Progenitor cell of endocrine pancreas (in vitro differentiated cells): ENCODE measurements around the gene MAGEA6. TPM values are rescaled to one million over a fixed set of nuclear protein-coding genes. Genes with fewer than 3 reads are reported as not detected.
"Not testable (repeated sequence)": the region's sequence is repeated elsewhere in the genome, so short reads cannot be mapped to it uniquely, and the experiment has no call there.

Experiments
- DNase-seq: peaks from one replicate; pipeline ENCODE4 v3.0.0; 2021; ENCODE audit warnings: low spot score; ENCODE audit not compliant: unreplicated experiment
- H3K27ac Mint-ChIP-seq: 2 replicates; pipeline ENCODE4 v1.8.0; 2021; ENCODE audit warnings: mild to moderate bottlenecking, moderate library complexity, mixed read lengths
- H3K27me3 Mint-ChIP-seq: 2 replicates; pipeline ENCODE4 v1.8.0; 2021; ENCODE audit warnings: mixed read lengths
- H3K36me3 Mint-ChIP-seq: 2 replicates; pipeline ENCODE4 v1.8.0; 2022; ENCODE audit warnings: mixed read lengths; ENCODE audit not compliant: insufficient read depth
- H3K4me1 Mint-ChIP-seq: 2 replicates; pipeline ENCODE4 v1.8.0; 2021; ENCODE audit warnings: low read depth, mixed read lengths
- H3K4me3 Mint-ChIP-seq: 2 replicates; pipeline ENCODE4 v1.8.0; 2021; ENCODE audit warnings: low read depth, mild to moderate bottlenecking, moderate library complexity, mixed read lengths
- H3K9me3 Mint-ChIP-seq: 2 replicates; pipeline ENCODE4 v1.8.0; 2021; ENCODE audit warnings: low read depth, mixed read lengths
- total RNA-seq: library from RNA; stranded (reverse); gene quantifications from 2 replicates; pipeline ENCODE4 v1.2.1, GENCODE V29; 2021
- TF ChIP-seq, protein P1 (sequence below): fragments of 200-600 bp; sonication (generic); IDR thresholded peaks from one replicate; pipeline ENCODE4 v1.5.0; 2021; ENCODE audit warnings: antibody characterized with exemption, mild to moderate bottlenecking; ENCODE audit not compliant: unreplicated experiment

The MAGEA6 gene
- total RNA-seq, 1 donor from 2014 or later = not detected

DNA sequence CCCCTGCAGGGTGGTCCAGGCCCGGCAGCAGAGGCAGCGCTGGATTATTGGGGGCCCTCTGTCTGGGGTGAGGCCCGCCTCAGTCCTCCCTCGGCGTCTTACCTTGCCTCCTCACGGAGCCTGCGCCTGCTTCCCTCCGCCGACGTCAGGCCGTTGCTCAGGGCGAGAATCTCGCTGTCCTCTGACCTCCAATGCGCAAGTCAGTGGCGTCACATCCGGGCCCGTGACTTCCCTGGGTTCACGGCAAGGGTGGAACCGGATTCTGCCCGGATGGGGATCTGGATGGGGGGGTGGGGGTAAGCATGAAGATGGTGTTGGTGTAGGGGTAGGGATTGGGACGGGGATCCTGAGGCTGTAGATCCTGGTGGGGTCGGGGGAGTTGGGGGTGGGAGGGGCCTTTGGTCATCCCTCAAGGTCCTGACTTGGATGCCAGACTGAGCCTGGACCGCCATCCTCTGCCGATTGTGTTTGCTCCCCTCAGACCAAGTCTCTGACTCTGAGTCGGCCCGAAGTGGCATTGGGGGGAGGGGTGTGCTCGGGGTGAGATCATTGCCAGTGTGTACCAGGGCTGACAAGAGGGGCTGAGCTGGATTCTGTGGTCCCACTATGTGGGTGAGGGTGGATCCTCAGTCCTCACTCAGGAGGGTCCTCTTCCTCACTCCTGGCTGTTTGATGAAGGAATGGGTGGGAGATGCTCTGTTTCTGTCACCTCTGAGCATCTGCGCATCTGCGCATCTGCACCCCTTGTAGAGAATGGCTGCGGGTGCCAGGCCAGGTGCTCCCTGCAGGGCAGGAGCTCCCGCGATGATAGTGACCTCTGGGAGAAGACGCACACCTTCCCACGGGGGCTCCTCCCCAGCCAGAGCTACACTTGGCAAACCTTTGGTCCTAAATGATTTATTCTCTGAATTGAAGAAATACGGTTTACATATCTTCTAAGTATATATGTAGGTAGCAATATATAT, 15.5 kb downstream of the MAGEA6 start, which contains the start of gene MAGEA2:
Gene MAGEA2 (minus strand): TSS at position 157 of the 965 bp plus-strand sequence. CDS start 2,479 bp downstream, outside the sequence.
- not testable (repeated sequence) for DNase-seq, H3K4me3 Mint-ChIP-seq, H3K4me1 Mint-ChIP-seq, H3K27ac Mint-ChIP-seq, H3K36me3 Mint-ChIP-seq, H3K9me3 Mint-ChIP-seq, H3K27me3 Mint-ChIP-seq

DNA sequence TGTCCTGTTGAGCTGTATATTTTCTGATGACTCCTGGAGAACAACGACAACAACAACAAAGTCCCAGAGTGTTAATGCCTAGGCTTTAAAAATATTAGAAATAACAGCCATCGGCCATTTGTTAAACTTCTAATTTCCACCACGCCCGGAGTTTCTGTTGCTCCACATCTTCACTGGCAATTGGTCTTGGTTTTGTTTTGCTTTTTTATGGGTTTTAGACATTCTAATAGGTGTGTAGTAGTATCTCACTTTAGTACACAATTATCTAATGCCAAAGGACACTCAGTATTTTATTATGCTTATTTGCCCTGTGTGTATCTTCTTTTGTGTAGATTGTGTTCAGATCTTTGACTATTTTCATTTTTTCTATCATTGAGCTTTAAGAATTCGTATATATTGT, 30.9 kb downstream of the MAGEA6 start:
- TF ChIP-seq, protein P1, sequence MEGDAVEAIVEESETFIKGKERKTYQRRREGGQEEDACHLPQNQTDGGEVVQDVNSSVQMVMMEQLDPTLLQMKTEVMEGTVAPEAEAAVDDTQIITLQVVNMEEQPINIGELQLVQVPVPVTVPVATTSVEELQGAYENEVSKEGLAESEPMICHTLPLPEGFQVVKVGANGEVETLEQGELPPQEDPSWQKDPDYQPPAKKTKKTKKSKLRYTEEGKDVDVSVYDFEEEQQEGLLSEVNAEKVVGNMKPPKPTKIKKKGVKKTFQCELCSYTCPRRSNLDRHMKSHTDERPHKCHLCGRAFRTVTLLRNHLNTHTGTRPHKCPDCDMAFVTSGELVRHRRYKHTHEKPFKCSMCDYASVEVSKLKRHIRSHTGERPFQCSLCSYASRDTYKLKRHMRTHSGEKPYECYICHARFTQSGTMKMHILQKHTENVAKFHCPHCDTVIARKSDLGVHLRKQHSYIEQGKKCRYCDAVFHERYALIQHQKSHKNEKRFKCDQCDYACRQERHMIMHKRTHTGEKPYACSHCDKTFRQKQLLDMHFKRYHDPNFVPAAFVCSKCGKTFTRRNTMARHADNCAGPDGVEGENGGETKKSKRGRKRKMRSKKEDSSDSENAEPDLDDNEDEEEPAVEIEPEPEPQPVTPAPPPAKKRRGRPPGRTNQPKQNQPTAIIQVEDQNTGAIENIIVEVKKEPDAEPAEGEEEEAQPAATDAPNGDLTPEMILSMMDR = no peak
- Mint-ChIP-seq H3K36me3 (no peaks in the 10 kb centered on the region), H3K27me3 (no peaks in the 10 kb centered on the region), H3K4me3 (no peak overlapping the region), H3K4me1 (no peaks in the 10 kb centered on the region), H3K27ac (no peak overlapping the region), H3K9me3 (peaks cover 13% of the 10 kb centered on the region)
- no peak for DNase-seq

DNA sequence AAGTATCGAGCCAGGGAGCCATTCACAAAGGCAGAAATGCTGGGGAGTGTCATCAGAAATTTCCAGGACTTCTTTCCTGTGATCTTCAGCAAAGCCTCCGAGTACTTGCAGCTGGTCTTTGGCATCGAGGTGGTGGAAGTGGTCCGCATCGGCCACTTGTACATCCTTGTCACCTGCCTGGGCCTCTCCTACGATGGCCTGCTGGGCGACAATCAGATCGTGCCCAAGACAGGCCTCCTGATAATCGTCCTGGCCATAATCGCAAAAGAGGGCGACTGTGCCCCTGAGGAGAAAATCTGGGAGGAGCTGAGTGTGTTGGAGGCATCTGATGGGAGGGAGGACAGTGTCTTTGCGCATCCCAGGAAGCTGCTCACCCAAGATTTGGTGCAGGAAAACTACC, 33.0 kb downstream of the MAGEA6 start:
- not testable (repeated sequence) for H3K27me3 Mint-ChIP-seq, H3K27ac Mint-ChIP-seq, H3K4me3 Mint-ChIP-seq, H3K4me1 Mint-ChIP-seq, DNase-seq, H3K36me3 Mint-ChIP-seq
- H3K9me3 Mint-ChIP-seq = peaks cover 16% of the 10 kb centered on the region

DNA sequence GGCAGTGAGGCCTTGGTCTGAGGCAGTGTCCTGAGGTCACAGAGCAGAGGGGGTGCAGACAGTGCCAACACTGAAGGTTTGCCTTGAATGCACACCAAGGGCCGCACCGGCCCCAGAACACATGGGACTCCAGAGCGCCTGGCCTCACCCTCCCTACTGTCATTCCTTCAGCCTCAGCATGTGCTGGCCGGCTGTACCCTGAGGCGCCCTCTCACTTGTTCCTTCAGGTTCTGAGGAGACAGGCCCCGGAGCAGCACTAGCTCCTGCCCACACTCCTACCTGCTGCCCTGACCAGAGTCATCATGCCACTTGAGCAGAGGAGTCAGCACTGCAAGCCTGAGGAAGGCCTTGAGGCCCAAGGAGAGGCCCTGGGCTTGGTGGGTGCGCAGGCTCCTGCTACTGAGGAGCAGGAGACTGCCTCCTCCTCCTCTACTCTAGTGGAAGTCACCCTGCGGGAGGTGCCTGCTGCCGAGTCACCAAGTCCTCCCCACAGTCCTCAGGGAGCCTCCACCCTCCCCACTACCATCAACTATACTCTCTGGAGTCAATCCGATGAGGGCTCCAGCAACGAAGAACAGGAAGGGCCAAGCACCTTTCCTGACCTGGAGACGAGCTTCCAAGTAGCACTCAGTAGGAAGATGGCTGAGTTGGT, 33.5 kb downstream of the MAGEA6 start:
- H3K9me3 Mint-ChIP-seq = peaks cover 18% of the 10 kb centered on the region
- H3K27ac Mint-ChIP-seq = no peak overlapping the region
- TF ChIP-seq, protein P1 = no peak

DNA sequence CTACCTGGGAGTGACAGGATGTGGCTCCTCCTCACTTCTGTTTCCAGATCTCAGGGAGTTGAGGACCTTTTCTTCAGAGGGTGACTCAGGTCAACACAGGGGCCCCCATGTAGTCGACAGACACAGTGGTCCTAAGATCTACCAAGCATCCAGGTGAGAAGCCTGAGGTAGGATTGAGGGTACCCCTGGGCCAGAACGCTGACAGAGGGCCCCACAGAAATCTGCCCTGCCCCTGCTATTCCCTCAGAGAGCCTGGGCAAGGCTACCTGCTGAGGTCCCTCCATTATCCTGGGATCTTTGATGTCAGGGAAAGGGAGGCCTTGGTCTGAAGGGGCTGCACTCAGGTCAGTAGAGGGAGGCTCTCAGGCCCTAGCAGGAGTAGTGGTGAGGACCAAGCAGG, 34.4 kb downstream of the MAGEA6 start:
- peaks cover 15% of the 10 kb centered on the region for H3K9me3 Mint-ChIP-seq
- no peak for DNase-seq
- TF ChIP-seq, protein P1 = no peak
- no peaks in the 10 kb centered on the region for H3K4me1 Mint-ChIP-seq
- H3K27me3 Mint-ChIP-seq = no peaks in the 10 kb centered on the region
- H3K36me3 Mint-ChIP-seq = no peaks in the 10 kb centered on the region
- H3K4me3 Mint-ChIP-seq = no peak overlapping the region
- H3K27ac Mint-ChIP-seq = no peak overlapping the region

More for the DNA sequence above, 33.5 kb downstream of the MAGEA6 start:
- Mint-ChIP-seq H3K4me1 (no peaks in the 10 kb centered on the region), H3K36me3 (no peaks in the 10 kb centered on the region), H3K4me3 (no peak overlapping the region), H3K27me3 (no peaks in the 10 kb centered on the region)
- DNase-seq = no peak

DNA sequence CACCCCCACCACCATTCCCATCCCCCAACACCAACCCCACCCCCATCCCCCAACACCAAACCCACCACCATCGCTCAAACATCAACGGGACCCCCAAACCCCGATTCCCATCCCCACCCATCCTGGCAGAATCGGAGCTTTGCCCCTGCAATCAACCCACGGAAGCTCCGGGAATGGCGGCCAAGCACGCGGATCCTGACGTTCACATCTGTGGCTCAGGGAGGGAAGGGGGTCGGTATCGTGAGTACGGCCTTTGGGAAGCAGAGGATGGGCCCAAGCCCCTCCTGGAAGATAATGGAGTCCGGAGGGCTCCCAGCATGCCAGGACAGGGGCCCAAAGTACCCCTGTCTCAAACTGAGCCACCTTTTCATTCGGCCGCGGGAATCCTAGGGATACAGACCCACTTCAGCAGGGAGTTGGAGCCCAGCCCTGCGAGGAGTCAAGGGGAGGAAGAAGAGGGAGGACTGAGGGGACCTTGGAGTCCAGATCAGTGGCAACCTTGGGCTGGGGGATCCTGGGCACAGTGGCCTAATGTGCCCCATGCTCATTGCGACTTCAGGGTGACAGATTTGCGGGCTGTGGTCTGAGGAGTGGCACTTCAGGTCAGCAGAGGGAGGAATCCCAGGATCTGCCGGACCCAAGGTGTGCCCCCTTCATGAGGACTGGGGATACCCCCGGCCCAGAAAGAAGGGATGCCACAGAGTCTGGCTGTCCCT, 35.2 kb downstream of the MAGEA6 start:
- not testable (repeated sequence) for H3K4me1 Mint-ChIP-seq, H3K27me3 Mint-ChIP-seq, DNase-seq, H3K27ac Mint-ChIP-seq, H3K36me3 Mint-ChIP-seq, H3K4me3 Mint-ChIP-seq
- peaks cover 18% of the 10 kb centered on the region for H3K9me3 Mint-ChIP-seq
